ENCODE results near the gene GPR26. TPM values are rescaled to one million over a fixed set of nuclear protein-coding genes. Genes with fewer than 3 reads are reported as not detected.

GPR26 gene, protein sequence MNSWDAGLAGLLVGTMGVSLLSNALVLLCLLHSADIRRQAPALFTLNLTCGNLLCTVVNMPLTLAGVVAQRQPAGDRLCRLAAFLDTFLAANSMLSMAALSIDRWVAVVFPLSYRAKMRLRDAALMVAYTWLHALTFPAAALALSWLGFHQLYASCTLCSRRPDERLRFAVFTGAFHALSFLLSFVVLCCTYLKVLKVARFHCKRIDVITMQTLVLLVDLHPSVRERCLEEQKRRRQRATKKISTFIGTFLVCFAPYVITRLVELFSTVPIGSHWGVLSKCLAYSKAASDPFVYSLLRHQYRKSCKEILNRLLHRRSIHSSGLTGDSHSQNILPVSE
- not detected for total RNA-seq

GRCh38 chr10:123666318-123667236, at the start of gene GPR26:
Gene GPR26 (plus strand): TSS chr10:123666355. CDS start chr10:123666408, 53 bp downstream.
- ChIA-PET POLR2A (no interaction called here), CTCF (no interaction called here)
- peaks cover 2% of the 10 kb centered on the region for H3K36me3 Mint-ChIP-seq (ENCODE audit: low read depth)
- no peak within 1 kb of the TSS for H3K27ac Mint-ChIP-seq
- ATAC-seq = no peak
- H3K27me3 Mint-ChIP-seq (ENCODE audit: low read depth) = peaks cover 9% of the 10 kb centered on the region
- H3K4me1 Mint-ChIP-seq (ENCODE audit: low read depth) = no peaks in the 10 kb centered on the region
- no peak within 1 kb of the TSS for H3K4me3 Mint-ChIP-seq
- no peak for DNase-seq
- H3K9me3 Mint-ChIP-seq (ENCODE audit: insufficient read depth) = no peaks in the 10 kb centered on the region

DNA sequence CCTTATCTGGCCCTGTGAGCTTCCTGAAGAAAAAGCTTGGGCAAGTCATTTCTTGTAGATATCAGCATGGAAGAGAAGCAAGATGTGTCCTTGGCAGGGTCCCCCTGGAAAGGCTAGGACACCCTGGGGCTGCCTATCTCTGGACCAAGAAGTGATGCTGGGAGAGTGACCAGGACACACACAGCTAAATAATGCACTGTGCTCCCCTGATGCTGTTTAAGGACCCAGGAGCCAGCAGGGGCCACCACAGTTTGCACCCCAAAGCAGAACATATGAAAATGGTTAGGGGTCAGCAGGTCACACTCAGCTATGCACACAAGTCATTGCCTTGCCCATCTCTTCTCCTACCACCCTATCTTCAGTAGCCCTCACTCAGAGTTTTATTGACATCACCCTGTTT, 47.9 kb upstream of the GPR26 start:
- H3K4me1 Mint-ChIP-seq (ENCODE audit: low read depth) = no peaks in the 10 kb centered on the region
- no peak for ATAC-seq
- CTCF ChIA-PET = no interaction called here
- no peak overlapping the region for H3K27ac Mint-ChIP-seq
- H3K4me3 Mint-ChIP-seq = no peak overlapping the region
- DNase-seq = no peak
- no peaks in the 10 kb centered on the region for H3K9me3 Mint-ChIP-seq (ENCODE audit: insufficient read depth)
- POLR2A ChIA-PET = no interaction called here
- H3K36me3 Mint-ChIP-seq (ENCODE audit: low read depth) = no peaks in the 10 kb centered on the region
- H3K27me3 Mint-ChIP-seq (ENCODE audit: low read depth) = no peaks in the 10 kb centered on the region

DNA sequence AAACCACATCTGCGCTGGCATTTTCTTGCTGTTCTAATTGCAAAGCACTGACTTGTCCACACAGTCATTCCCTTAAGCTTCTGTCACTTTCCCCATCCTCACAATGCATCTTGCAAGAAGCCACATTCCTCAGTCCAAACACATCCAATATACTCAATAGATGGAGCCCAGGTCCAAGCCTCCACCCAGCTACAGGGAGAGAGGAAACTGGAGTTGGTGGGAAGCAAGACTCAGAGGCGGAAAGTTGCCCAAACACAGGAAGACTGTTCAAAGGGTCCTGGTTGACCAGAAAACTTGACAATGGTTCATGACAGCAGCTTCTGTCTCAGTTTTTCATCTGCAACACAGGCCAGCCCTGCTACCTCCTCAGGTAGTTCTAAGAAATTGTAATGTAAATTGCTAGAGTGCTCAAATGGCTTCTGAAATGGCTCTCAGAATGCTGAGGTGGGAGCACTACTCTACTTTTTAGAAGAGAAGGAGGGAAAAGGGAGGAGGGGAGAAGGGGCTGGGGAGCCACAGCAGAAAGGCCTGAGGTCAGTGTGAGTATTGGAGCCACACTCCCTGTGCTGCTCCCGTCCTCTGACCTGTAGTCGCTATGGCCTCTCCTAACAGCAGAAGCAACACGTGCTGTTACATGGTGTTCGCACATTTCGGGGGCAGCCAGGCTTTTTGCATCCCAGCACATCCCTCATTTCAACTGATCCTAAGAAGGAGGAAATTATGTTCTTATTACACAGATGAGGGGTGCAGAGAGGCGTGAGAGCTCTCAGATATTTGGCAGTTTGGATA, 46.9 kb upstream of the GPR26 start:
- Mint-ChIP-seq H3K4me3 (no peak overlapping the region), H3K27ac (no peak overlapping the region), H3K9me3 (ENCODE audit: insufficient read depth) (no peaks in the 10 kb centered on the region), H3K27me3 (ENCODE audit: low read depth) (no peaks in the 10 kb centered on the region), H3K36me3 (ENCODE audit: low read depth) (no peaks in the 10 kb centered on the region), H3K4me1 (ENCODE audit: low read depth) (no peaks in the 10 kb centered on the region)
- DNase-seq = no peak
- CTCF ChIA-PET = no interaction called here
- no peak for ATAC-seq
- POLR2A ChIA-PET = no interaction called here

GRCh38 chr10:123620621-123621020, 45.5 kb upstream of the GPR26 start:
- CTCF ChIA-PET = no interaction called here
- POLR2A ChIA-PET = no interaction called here
- Mint-ChIP-seq H3K4me1 (ENCODE audit: low read depth) (no peaks in the 10 kb centered on the region), H3K27me3 (ENCODE audit: low read depth) (no peaks in the 10 kb centered on the region), H3K27ac (no peak overlapping the region), H3K9me3 (ENCODE audit: insufficient read depth) (no peaks in the 10 kb centered on the region), H3K4me3 (no peak overlapping the region), H3K36me3 (ENCODE audit: low read depth) (no peaks in the 10 kb centered on the region)
- no peak for DNase-seq
- ATAC-seq = no peak

DNA sequence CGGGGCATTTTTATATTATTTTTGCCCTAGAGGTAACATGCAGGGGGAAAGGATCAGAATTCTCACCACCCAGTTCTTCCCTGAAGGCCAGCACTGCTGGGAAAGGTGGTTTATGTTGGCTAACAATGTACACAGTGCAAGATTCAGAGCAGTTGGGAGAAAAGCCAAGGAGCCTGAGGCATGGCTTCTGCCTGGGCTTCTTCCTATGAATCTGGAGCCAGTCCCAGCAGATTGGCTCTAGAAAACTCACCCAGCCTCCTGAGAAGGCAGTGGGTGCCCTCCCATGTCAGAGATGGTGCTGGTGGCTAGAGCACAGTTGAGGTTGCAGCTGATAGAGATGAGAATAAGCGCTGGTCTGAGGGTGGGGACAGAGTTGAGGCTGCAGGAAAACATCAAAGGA, 44.7 kb upstream of the GPR26 start:
- DNase-seq (no peak), ATAC-seq (no peak)
- H3K36me3 Mint-ChIP-seq (ENCODE audit: low read depth) = no peaks in the 10 kb centered on the region
- H3K4me3 Mint-ChIP-seq = no peak overlapping the region
- no peaks in the 10 kb centered on the region for H3K4me1 Mint-ChIP-seq (ENCODE audit: low read depth)
- no peaks in the 10 kb centered on the region for H3K27me3 Mint-ChIP-seq (ENCODE audit: low read depth)
- POLR2A ChIA-PET = no interaction called here
- CTCF ChIA-PET = no interaction called here
- H3K27ac Mint-ChIP-seq = no peak overlapping the region
- no peaks in the 10 kb centered on the region for H3K9me3 Mint-ChIP-seq (ENCODE audit: insufficient read depth)

DNA sequence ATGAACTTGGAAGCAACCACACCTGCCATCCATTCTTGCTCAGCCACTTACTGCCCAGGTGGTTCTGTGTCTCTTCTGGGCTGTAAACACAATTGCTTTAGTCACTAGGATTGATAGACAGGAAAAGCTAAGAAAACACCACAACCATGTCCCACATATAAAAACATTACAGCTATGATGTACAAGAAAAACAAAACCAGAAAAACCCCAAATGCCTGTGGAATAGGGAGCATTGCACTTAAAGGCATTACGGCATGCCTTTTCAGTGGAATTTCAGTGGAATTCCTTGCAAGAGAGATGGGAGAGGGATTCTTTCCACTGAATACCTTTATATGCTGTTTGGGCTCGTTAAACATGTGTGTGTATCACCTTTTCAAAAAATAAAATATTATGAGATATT, 44.2 kb upstream of the GPR26 start:
- Mint-ChIP-seq H3K4me1 (ENCODE audit: low read depth) (no peaks in the 10 kb centered on the region), H3K27ac (no peak overlapping the region), H3K27me3 (ENCODE audit: low read depth) (no peaks in the 10 kb centered on the region), H3K4me3 (no peak overlapping the region), H3K9me3 (ENCODE audit: insufficient read depth) (no peaks in the 10 kb centered on the region), H3K36me3 (ENCODE audit: low read depth) (no peaks in the 10 kb centered on the region)
- ATAC-seq = no peak
- CTCF ChIA-PET = no interaction called here
- POLR2A ChIA-PET = no interaction called here
- DNase-seq = no peak

- Mint-ChIP-seq H3K4me1 (ENCODE audit: low read depth) (no peaks in the 10 kb centered on the region), H3K9me3 (ENCODE audit: insufficient read depth) (no peaks in the 10 kb centered on the region), H3K4me3 (no peak overlapping the region), H3K27me3 (ENCODE audit: low read depth) (no peaks in the 10 kb centered on the region), H3K27ac (no peak overlapping the region), H3K36me3 (ENCODE audit: low read depth) (no peaks in the 10 kb centered on the region)
- ATAC-seq (no peak), DNase-seq (no peak)
- ChIA-PET POLR2A (no interaction called here), CTCF (no interaction called here)
Measured at GRCh38 chr10:123622381-123622780, 43.8 kb upstream of the GPR26 start.

DNA sequence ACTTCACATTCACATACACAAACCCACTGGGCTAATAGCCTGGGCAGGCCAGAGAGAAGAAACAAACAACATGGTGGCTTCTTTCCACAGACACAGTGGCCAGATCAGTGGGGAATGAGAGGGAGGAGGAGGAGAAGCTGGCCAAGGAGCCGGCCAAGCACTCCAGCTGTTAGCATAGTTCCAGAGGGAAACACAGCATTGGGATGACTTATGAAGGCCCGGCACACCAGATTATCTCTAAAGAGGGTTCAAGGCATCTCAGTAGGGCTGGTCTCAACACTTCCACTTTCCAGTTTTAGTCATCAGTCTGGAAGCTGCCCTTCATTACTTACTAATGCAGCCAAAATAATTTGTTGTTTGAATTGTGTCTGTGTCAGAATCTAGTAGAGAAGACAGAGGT, 42.1 kb upstream of the GPR26 start:
- Mint-ChIP-seq H3K4me3 (no peak overlapping the region), H3K36me3 (ENCODE audit: low read depth) (no peaks in the 10 kb centered on the region), H3K9me3 (ENCODE audit: insufficient read depth) (no peaks in the 10 kb centered on the region), H3K4me1 (ENCODE audit: low read depth) (no peaks in the 10 kb centered on the region), H3K27ac (no peak overlapping the region), H3K27me3 (ENCODE audit: low read depth) (no peaks in the 10 kb centered on the region)
- ATAC-seq (no peak), DNase-seq (no peak)
- ChIA-PET CTCF (no interaction called here), POLR2A (no interaction called here)

- Mint-ChIP-seq H3K27ac (no peak overlapping the region), H3K4me1 (ENCODE audit: low read depth) (no peaks in the 10 kb centered on the region), H3K27me3 (ENCODE audit: low read depth) (peaks cover 2% of the 10 kb centered on the region), H3K36me3 (ENCODE audit: low read depth) (no peaks in the 10 kb centered on the region), H3K9me3 (ENCODE audit: insufficient read depth) (no peaks in the 10 kb centered on the region), H3K4me3 (no peak overlapping the region)
- ChIA-PET CTCF (no interaction called here), POLR2A (no interaction called here)
- DNase-seq (no peak), ATAC-seq (no peak)
Measured at GRCh38 chr10:123633106-123633505, 33.0 kb upstream of the GPR26 start.

DNA sequence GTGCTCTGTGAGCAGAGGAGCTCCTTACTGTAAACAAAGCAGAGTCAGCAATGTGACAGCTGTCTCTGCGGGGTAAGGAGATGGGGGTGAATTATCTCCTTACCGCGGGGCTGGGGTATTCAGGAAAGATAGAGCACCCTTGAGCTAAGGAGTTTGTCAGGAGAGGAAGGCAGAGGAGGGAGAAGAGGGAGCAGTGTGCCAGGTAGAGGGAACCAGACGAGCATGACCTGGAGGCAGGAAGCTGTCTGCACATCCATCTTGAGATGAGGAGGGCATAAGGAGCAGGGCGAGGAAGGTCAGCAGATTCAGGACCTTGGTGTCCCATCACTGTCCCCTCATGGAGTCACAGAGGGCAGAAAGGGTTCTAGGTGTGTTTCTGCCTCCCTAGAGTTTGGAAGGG, 32.5 kb upstream of the GPR26 start:
- H3K4me3 Mint-ChIP-seq = no peak overlapping the region
- ChIA-PET CTCF (no interaction called here), POLR2A (no interaction called here)
- ATAC-seq (no peak), DNase-seq (no peak)
- no peaks in the 10 kb centered on the region for H3K36me3 Mint-ChIP-seq (ENCODE audit: low read depth)
- H3K27me3 Mint-ChIP-seq (ENCODE audit: low read depth) = peaks cover 2% of the 10 kb centered on the region
- no peaks in the 10 kb centered on the region for H3K4me1 Mint-ChIP-seq (ENCODE audit: low read depth)
- no peaks in the 10 kb centered on the region for H3K9me3 Mint-ChIP-seq (ENCODE audit: insufficient read depth)
- H3K27ac Mint-ChIP-seq = no peak overlapping the region

- CTCF ChIA-PET = no interaction called here
- no peak for ATAC-seq
Measured at GRCh38 chr10:123634221-123634620, 31.9 kb upstream of the GPR26 start.

GRCh38 chr10:123635131-123635530, 31.0 kb upstream of the GPR26 start:
- POLR2A ChIA-PET = no interaction called here
- CTCF ChIA-PET = no interaction called here
- ATAC-seq (no peak), DNase-seq (no peak)
- Mint-ChIP-seq H3K9me3 (ENCODE audit: insufficient read depth) (no peaks in the 10 kb centered on the region), H3K4me1 (ENCODE audit: low read depth) (no peaks in the 10 kb centered on the region), H3K4me3 (no peak overlapping the region), H3K36me3 (ENCODE audit: low read depth) (no peaks in the 10 kb centered on the region), H3K27me3 (ENCODE audit: low read depth) (peaks cover 2% of the 10 kb centered on the region), H3K27ac (no peak overlapping the region)

More at GRCh38 chr10:123634221-123634620, 31.9 kb upstream of the GPR26 start:
- no peak overlapping the region for H3K27ac Mint-ChIP-seq
- H3K9me3 Mint-ChIP-seq (ENCODE audit: insufficient read depth) = no peaks in the 10 kb centered on the region
- no peak for DNase-seq
- H3K36me3 Mint-ChIP-seq (ENCODE audit: low read depth) = no peaks in the 10 kb centered on the region
- H3K4me3 Mint-ChIP-seq = no peak overlapping the region
- POLR2A ChIA-PET = no interaction called here
- H3K27me3 Mint-ChIP-seq (ENCODE audit: low read depth) = peaks cover 2% of the 10 kb centered on the region
- H3K4me1 Mint-ChIP-seq (ENCODE audit: low read depth) = no peaks in the 10 kb centered on the region

All from activated CD8-positive, alpha-beta T cell treated with anti-CD3 and anti-CD28 coated beads, Interleukin-2, amount 10 ng/mL, durations not matched to agents 7 days and 5 days (primary cell).